GM23248 (cell line): ENCODE measurements around the gene FANCF.

ENCODE experiments used
- EZH2 ChIP-seq: fragments of 200-600 bp; sonication (generic); IDR thresholded peaks from 2 replicates; pipeline ENCODE4 v1.6.1; 2018; ENCODE audit warnings: antibody characterized with exemption, mild to moderate bottlenecking; ENCODE audit not compliant: insufficient read depth, poor library complexity, severe bottlenecking
- EZH2phosphoT487 ChIP-seq: fragments of 200-600 bp; sonication (generic); IDR thresholded peaks from 2 replicates; pipeline ENCODE4 v1.6.1; 2018; ENCODE audit warnings: antibody characterized with exemption, moderate library complexity, mild to moderate bottlenecking, low read depth; ENCODE audit not compliant: insufficient read depth

GRCh38 chr11:22597062-22597461 is 28.6 kb downstream of the FANCF start:
- TF ChIP-seq EZH2phosphoT487 (no peak), EZH2 (no peak)
